Fibroblast of skin of scalp (primary cell): Measurements from ENCODE around the gene PIK3CB. TPM values are rescaled to one million over a fixed set of nuclear protein-coding genes. Genes with fewer than 3 reads are reported as not detected.

Experiments used
- DNase-seq: peaks from one replicate; pipeline ENCODE4 v3.0.0-alpha.2; 2013
- polyA plus RNA-seq, 2 experiments: library from polyadenylated mRNA; unstranded; fragments of 120-200 nt; gene quantifications; one replicate each; pipeline ENCODE4 v1.2.1, GENCODE V29; 2013; ENCODE audit not compliant: insufficient read length in 2 of 2

Gene PIK3CB
- 9.5 TPM for polyA plus RNA-seq (2013, experiment 1 of 2; ENCODE audit: insufficient read length)
- polyA plus RNA-seq (2013, experiment 2 of 2; ENCODE audit: insufficient read length), result 10.3 TPM

GRCh38 chr3:138834596-138835396, at the start of gene PIK3CB:
Gene PIK3CB, minus strand, starts transcription at chr3:138834928. Its CDS starts 75,585 bp downstream, at chr3:138759343.
- peak; percentile 90 for DNase-seq

GRCh38 chr3:138881233-138881632, 46.5 kb upstream of the PIK3CB start:
- DNase-seq, result no peak

- DNase-seq, result no peak
Measured at GRCh38 chr3:138879541-138880380, 45.0 kb upstream of the PIK3CB start.

- no peak for DNase-seq
Measured at GRCh38 chr3:138877226-138877625, 42.5 kb upstream of the PIK3CB start.

- no peak for DNase-seq
Measured at GRCh38 chr3:138875754-138876664, 41.3 kb upstream of the PIK3CB start.

- DNase-seq, result no peak
Measured at GRCh38 chr3:138875096-138875753, 40.5 kb upstream of the PIK3CB start.

GRCh38 chr3:138873471-138874278, 38.9 kb upstream of the PIK3CB start:
- no peak for DNase-seq

GRCh38 chr3:138872632-138873031, 37.9 kb upstream of the PIK3CB start:
- no peak for DNase-seq

GRCh38 chr3:138867996-138868395, 33.3 kb upstream of the PIK3CB start:
- DNase-seq, result no peak

GRCh38 chr3:138863776-138864113, 29.0 kb upstream of the PIK3CB start:
- no peak for DNase-seq

GRCh38 chr3:138862924-138863775, 28.4 kb upstream of the PIK3CB start:
- peak; percentile 42 for DNase-seq

GRCh38 chr3:138862531-138862923, 27.8 kb upstream of the PIK3CB start:
- no peak for DNase-seq

- peak; percentile 75 for DNase-seq
Measured at GRCh38 chr3:138861798-138862197, 27.1 kb upstream of the PIK3CB start.

GRCh38 chr3:138856799-138857198, 22.1 kb upstream of the PIK3CB start:
- no peak for DNase-seq

GRCh38 chr3:138854940-138855339, 20.2 kb upstream of the PIK3CB start:
- no peak for DNase-seq

GRCh38 chr3:138854204-138854603, 19.5 kb upstream of the PIK3CB start:
- no peak for DNase-seq

GRCh38 chr3:138850151-138850550, 15.4 kb upstream of the PIK3CB start:
- peak; percentile 28 for DNase-seq

GRCh38 chr3:138849222-138849940, 14.7 kb upstream of the PIK3CB start:
- DNase-seq, result no peak

GRCh38 chr3:138848696-138849095, 14.0 kb upstream of the PIK3CB start:
- no peak for DNase-seq
